ENCODE data around the gene EIF1.
"Not testable (repeated sequence)": the region's sequence is repeated elsewhere in the genome, so short reads cannot be mapped to it uniquely, and the experiment has no call there.

Gene EIF1

DNA sequence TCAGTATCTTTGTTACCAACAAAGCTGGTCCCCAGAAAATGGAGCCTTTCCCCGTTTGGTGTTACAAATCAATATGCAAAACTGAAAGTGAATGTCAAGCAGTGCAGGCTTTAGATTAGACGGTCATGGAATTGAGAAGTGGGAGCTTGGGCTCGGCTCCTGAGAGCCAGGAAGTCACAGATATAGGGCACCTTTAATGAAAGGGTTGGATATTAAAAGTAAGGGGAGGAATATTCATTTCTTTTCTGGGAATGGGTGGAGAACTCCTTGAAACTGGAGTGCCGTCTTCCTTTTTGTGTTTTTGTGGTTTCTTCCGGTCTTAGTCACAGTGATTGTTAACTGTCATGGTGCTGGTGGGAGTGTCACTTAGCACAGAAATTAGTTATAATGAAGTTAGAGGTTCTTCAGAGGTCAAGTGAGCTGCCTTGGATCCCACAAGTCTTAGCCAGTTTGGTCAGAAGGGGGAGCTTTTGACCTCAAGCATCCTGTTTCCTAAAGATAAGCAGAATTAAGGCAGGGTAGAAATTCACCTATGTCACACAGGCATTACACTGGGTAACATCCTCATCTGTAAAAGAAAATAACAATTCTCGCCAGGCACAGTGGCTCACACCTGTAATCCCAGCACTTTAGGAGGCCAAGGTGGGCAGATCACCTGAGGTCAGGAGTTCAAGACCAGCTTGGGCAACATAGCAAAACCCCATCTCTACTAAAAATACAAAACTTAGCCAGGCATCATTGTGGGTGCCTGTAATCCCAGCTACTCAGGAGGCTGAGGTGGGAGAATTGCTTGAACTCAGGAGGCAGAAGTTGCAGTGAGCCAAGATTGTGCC is 9.6 kb upstream of the EIF1 start:
- no peak for DNase-seq (ENCODE audit: low read depth, low spot score)

DNA sequence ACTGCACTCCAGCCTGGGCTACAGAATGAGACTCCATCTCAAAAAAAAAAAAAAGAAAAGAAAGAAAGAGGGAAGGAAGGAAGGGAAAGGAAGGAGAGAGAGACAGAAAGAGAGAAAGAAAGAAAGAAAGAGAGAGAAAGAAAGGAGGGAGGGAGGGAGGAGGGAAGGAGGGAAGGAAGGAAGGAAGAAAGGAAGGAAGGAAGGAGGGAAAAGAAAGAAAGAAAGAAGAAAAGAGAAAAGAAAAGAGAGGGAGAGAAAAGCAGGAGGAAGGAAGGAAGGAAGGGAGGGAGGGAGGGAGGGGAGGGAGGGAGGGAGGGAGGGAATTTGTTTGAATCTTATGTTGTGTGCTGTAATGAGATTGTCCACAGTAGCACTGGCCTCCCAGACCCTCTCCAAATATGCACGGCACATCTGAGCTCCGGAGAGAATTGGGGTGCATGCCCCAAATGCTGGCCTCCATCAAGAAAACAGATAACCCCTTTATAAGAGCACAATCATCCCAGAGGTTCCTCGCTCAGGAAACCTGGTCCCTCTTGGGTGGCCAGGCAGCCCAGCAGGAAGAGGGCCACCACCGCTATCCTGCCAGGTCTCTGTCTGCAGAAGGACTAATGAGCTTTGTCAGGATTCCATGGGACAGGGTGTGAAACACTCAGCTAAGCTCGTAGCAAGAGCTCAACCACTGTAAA is 8.8 kb upstream of the EIF1 start:
- no peak for DNase-seq (ENCODE audit: low read depth, low spot score)

DNA sequence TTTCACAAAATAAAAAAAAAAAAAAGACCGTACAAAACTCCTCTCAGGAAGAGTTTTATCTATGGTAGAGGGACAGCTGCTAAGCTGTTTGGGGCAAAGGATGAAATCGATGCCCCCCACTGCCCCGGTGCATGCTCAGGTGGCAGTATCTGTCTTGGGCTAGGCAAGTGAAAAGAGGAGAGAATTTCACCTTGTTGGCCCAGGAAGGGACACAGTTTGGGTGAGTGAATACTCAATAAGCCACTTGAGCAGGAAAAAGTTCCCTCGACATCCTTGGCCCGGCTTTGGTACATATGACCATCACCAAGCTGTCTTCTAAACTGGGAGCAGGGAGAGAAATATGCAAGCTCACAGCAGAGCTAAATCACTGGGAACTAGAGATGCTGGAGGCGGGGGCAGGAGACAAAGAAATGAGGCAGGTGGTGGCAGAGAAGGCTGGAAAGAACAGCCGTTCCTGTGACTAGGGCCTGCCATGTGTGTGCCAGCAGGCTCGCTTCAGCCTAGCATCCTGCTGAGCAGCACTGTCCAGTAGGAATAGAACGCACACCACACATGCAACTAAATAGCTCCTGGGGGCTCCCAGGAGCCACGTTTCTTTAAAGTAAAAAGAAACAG is 8.2 kb upstream of the EIF1 start:
- DNase-seq (ENCODE audit: low read depth, low spot score) = no peak

DNA sequence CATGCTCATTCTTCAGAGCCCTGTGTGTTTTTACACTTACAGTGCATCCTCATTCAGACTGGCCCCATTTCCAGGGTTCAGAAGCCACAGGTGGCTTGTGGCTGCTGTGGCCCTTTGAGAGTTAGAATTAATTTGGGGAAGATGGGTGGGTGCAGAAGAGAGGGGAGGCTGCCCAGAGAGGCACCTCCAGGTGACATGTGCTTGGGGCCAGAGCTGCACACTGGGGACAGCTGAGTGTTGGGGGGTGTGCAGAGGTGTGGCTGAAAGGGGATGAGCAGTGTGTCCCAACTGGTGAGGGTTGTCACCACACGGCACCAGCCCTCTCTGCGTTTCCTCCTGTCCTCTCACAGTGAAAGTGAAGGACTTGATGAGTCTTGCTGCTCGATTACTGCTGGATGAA is 6.9 kb upstream of the EIF1 start:
- no peak for DNase-seq (ENCODE audit: low read depth, low spot score)

DNA sequence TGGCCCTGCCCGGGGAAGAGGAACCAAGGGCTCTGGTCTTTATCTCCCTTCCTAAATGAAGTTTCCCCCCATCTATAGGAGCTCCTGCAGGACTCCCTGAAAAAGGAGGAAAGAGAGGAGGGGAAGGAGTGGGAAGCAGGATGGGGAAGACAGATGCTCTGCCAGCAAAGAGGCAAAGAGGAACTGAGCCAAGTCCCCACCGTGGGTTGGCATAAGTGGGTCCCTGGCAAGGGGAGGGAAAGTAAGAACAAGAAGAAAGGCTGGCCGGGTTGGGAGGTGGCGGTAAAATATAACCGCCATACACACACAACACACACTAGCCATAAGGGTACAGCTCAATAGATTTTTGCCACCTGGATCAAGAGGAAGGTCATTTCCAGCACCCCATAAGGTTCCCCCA is 6.1 kb upstream of the EIF1 start:
- no peak for DNase-seq (ENCODE audit: low read depth, low spot score)

DNA sequence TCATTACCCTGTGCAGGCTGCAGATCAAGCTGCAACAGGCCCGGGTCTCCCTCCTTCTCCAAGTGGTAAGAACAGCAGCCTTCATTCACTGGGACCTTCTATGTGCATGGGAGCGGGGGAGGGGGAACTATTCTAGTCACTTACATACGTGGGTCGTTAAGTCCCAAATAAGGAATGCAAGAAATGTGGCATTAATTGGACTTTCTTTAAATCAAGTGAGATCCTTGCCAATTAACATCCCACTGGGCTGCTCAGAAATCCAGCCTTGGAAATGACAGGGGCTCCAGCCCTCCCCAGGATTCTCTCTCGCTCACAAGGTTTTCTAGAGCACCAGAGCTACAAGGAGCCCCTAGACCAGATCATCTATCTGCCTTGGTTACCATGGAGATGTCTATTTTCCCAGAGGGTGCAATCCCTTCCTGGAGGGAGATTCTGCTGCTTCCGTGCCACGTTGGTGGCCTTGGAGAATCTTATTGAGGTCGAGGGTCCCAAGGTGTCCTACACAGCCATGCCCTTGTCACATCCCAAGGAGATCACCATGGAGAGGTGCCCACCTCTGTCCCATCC is 5.2 kb upstream of the EIF1 start:
- no peak for DNase-seq (ENCODE audit: low read depth, low spot score)

DNA sequence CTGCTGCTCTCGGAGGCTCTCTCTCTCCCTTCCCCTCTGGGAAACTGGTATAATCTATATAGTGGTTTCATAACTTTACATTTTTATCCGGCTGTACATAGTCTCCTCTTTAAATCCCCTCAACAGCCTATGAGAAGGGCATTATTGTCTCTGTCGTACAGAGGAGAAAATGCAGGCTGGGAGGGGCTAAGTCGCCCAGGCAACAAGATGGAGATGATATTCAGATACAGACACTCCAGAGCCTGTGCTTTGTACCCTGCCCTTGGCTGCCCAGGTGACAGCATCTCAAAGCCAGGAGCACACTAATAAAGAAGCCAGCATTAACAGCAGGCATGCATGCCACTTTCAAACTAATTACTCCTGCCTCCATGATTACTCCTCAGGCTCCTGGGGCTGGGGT is 4.7 kb upstream of the EIF1 start:
- no peak for DNase-seq (ENCODE audit: low read depth, low spot score)

DNA sequence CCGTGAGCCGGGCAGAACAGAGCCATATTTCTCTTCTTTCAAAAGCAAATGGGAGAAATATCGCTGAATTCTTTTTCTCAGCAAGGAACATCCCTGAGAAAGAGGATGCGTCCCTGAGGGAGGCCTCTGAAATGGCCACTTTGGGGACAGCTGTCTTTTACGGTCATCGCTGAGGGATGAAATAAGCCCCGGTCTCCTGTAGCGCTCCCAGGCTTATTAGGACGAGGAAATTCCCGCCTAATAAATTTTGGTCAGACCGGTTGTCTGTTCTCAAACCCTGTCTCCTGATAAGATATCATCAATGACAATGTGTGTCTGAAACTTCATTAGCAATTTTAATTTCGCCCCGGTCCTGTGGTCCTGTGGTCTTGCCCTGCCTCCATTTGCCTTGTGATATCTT is 2.9 kb upstream of the EIF1 start:
- not testable (repeated sequence) for DNase-seq (ENCODE audit: low read depth, low spot score)

DNA sequence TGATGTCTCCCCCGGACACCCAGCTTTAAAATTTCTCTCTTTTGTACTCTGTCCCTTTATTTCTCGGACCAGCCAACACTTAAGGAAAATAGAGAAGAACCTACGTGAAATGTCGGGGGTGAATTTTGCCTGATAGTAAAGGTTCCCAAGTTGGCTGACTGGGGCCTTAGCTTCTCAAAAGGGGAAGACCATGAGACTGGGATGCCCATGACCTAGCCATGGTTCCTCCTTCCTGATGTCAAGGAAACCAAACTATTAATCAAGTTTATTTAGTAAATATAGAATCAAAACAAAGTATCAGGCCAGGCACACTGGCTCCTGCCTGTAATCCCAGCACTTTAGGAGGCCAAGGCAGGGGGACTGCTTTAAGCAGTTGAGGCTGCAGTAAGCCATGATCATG is 2.4 kb upstream of the EIF1 start:
- no peak for DNase-seq (ENCODE audit: low read depth, low spot score)

DNA sequence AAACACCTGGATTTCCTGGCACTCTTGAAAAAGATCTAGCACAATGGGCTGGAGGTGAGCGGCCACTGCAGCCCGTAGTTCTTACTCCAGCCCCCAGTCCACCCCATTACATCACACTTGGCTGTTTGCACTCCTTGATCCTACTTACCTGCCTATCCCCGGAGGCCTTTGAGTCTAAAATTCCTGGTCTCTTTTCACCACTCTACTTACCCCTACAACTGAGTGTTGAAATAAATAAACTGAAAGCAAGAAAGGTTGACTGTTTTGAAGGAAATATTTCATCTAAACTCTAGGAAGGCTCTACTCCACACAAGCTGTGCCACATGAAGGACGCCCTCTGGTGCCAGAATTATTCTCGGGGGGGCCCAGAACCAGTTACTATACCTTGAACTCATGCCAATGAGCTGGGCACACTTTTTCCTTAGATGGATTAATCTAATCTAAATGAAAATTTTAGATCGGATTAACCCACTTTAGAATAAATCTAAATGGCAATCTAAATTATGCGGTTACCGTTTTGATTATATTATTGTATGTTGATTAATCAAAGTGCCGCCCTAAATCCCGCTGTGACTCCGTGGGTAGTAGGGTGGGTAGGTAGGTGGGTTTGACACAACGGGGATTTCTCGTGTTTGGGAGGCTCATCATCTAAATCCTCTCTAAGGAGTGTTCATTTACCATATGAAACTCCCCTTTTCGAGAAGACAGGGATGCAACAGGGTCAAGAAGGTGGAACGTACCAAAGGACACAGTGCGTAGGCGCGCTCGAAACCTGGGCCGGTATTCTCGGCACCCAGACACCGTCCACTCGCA is 651 bp upstream of the EIF1 start:
- DNase-seq (ENCODE audit: low read depth, low spot score) = no peak

DNA sequence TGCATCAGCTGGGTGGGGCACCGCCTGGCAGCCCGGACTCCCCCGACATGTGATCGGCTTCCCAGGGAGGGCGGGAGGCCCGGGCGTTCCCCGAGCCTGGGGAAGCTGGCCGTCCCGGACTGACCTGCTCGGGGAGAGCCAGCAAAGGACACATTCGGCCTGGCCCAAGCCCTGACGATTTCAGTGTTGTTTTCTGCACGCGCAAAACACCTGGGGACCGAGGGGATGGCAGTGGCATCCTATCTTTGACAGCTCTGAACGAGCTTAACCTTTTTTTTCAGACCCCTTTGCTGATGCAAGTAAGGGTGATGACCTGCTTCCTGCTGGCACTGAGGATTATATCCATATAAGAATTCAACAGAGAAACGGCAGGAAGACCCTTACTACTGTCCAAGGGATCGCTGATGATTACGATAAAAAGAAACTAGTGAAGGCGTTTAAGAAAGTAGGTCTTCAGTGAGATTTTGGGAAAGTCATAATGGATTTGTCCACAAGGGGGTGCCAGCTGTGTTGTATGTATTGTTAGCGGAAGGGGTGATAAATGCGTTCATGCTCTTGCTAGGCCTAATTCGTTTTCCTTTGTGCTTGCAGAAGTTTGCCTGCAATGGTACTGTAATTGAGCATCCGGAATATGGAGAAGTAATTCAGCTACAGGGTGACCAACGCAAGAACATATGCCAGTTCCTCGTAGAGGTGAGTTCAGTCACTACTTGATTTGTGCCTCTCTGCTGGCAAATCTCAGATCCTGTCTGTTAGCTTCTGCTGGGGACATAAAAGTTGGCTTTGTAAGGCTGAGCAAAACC is 1.0 kb downstream of the EIF1 start:
- peak; percentile 45 for DNase-seq (ENCODE audit: low read depth, low spot score)

DNA sequence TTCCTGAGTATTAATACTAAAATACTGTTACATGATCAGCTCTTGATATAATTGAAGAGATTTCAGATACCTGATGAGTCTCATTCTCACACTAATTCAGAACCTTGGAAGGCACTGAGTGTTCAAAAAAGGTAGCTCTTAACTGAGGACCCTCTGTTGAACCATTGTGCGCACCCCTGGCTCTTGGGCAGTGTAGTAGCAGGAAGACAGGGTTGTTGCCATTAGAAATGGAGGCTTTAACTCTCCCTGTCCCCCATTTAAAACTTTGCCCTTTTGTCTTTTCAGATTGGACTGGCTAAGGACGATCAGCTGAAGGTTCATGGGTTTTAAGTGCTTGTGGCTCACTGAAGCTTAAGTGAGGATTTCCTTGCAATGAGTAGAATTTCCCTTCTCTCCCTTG is 1.8 kb downstream of the EIF1 start:
- no peak for DNase-seq (ENCODE audit: low read depth, low spot score)

DNA sequence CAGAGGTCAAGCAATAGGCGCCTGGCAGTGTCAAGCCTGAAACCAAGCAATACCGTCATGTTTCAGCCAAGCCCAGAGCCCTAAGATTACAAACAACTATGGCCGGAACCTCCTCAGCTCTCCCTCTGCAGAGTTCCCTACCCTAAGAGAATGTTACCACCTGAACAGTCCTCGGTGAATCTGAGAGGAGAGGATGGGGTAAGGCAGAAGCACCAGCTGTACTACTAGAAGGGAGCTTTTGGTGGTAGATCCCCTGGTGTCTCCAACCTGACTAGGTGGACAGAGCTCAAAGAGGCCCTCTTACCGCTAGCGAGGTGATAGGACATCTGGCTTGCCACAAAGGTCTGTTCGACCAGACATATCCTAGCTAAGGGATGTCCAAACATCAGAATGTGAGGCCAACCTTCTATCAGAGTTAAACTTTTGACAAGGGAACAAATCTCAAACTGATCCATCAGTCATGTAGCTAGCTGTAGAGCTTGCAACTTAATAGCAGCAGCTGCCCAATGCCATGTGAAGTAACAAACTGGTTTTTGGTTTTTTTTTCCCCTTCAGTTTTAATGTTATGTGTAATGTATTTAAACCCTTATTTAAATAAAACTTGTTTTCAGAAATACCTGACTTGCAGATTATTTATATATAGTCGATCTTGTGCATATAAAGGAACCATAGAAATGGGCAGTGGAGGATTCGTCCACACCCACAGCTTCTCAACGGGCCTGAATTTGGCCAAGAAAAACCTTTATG is 2.5 kb downstream of the EIF1 start:
- no peak for DNase-seq (ENCODE audit: low read depth, low spot score)

DNA sequence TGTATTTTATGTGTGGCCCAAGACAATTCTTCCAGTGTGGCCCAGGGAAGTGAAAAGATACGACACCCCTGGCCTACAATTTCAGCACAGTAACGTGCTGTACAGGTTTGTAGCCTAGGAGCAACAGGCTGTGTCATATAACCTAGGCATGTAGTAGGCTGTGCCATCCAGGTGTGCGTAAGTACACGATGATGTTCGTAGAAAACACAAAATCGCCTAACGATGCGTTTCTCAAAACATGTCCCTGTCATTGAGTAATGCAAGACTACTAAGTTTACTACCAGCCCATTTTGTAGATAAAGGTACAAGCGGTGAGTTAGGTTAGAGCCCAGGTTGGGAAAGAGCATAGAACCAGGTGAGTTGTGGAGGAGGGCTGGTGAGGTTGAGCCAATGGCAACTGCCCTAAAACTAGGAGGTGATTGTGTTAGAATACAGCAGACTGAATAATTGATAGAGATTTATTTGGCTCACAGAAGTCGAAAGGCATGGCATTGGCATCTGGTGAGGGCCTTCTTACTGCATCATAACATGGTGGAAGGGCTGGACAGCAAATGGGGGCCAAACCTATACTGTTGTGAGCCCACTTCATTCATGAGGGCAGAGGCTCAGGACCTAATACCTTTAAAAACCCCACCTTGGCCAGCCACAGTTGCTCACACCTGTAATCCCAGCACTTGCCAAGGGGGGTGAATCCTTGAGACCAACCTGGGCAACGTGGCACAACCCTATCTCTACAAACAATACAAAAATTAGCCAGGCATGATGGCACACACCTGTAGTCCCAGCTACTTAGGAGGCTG is 4.2 kb downstream of the EIF1 start:
- DNase-seq (ENCODE audit: low read depth, low spot score) = no peak

DNA sequence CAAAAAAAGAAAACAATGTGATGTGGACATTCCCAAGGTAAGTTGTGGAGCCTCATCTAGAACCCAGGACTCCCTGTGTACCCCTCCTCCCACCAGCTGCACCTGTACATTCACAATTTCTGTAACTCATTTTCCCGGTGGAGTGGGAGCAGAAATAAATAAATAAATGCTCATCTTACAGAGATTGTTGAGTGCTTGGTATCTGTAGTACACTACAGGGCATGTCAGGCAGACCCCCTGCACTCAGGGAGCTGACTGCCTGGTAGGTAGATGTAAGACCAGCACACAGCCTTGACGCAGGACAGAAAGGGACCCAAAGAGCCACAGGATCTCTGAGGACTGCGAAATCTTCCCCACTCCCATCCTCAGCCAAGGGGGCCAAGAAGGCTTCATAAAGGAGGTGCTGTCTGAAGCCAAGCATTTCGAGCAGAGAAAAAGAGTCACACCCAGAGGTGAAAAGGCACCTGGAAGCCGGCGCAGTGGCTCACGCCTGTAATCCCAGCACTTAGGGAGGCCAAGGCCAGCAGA is 6.5 kb downstream of the EIF1 start:
- no peak for DNase-seq (ENCODE audit: low read depth, low spot score)

DNA sequence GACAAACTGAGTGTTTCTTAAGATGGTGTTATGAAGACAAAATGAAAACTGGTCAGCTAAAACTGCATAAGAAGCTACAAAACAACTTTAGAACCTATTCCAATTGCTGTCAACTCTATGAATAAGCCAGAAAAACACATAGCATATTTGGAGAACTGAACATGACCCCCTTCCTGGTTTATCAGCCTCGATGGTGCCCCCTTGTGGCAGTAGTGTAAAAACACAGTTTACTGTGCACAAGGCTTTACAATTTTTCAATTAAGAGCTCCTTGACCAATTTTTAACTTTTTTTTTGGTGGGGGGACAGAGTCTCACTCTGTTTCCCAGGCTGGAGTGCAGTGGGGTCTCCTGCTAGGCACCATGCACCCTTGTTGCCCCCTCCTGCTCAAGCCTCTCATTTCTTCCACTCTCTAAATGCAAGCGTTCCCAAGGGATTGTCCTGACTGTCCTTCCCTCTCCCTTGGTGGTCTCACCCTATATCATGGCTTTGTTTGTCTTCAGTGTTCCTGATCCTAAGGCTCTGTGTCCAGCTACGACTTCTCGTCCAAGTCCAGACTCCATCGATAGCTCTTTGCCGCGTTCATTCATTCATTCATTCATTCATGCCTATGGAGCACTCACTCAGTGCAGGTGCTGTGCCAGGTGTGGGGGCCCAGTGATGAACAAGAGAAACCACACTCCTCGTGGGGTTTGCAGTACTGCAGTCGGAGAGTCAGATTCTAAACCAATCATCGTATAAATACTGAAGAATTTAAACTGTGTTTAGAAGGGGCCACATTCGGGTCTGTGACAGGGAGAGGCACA is 7.5 kb downstream of the EIF1 start:
- DNase-seq (ENCODE audit: low read depth, low spot score) = peak; percentile 45

DNA sequence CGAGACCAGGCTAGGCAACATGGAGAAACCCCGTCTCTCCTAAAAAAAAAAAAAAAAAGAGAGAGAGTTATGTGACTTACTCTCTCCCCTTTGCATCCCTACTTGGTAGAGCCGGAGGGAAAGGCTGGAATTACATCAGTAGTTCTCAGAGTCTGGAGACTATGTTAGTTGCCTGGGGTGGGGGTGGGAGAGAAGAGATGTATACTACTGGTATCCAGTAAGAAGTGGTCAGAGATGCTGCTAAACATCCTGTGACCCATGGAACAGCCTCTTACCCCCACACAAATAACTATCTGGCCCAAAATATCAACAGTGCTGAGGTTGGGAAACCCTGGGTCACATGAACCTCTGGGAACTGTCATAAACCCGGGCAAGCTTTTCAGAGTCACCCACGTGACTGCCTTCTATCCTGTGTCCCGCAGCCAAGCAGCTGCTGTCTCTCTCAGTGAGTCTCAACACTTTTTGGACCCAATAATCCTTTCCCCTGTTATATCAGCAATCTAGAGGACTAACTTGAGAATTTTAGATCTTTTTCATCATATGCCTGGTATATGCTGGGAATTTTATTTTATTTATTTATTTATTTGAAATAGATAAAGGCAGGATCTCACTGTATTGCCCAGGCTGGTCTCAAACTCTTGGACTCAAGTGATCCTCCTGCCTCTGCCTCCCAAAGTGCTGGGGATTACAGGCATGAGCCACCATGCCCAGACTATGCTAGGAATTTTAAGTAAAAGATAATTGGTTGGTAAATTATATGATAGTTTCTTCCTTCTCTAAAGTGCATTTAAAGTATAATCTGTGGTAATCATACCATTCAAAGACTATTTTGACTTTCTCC is 8.7 kb downstream of the EIF1 start:
- DNase-seq (ENCODE audit: low read depth, low spot score) = no peak

Data from activated naive CD8-positive, alpha-beta T cell treated with anti-CD3 and anti-CD28 coated beads, Interleukin-2, amount 50 U/mL, for 16 hours (primary cell).